Lung (tissue), 12 donors: ENCODE measurements around the gene ZNF586. TPM values are rescaled to one million over a fixed set of nuclear protein-coding genes. Genes with fewer than 3 reads are reported as not detected.
A peak's percentile ranks its signal among the peaks of the same experiment; 100 is the strongest.

ENCODE experiments used
- ATAC-seq: fragments of 200-7000 bp; cut with Tn5 transposase; one replicate; pipeline ENCODE4 v1.9.1; 2020; ENCODE audit warnings: moderate number of reproducible peaks; ENCODE audit not compliant: insufficient read depth, low FRiP score
- DNase-seq, 3 donors: peaks; one replicate each; pipeline ENCODE4 v3.0.0-alpha.2; 2013 to 2017
- H3K27ac ChIP-seq, 2 donors: one replicate each; pipeline ENCODE4 v1.5.1; 2013; ENCODE audit warnings: mild to moderate bottlenecking in 2 of 2, moderate library complexity in 2 of 2, control low read depth in 1 of 2, inconsistent platforms in 1 of 2, low read depth in 1 of 2, low read length in 1 of 2
- H3K27me3 ChIP-seq, 3 donors: one replicate each; pipeline ENCODE4 v1.5.1; 2013; ENCODE audit warnings: low read length in 2 of 3; ENCODE audit not compliant: control insufficient read depth in 3 of 3, insufficient read depth in 3 of 3
- H3K36me3 ChIP-seq, 4 donors: one replicate each; pipeline ENCODE4 v1.5.1; 2013; ENCODE audit warnings: low read length in 4 of 4, mild to moderate bottlenecking in 1 of 4, moderate library complexity in 1 of 4; ENCODE audit not compliant: control insufficient read depth in 4 of 4, insufficient read depth in 4 of 4
- H3K4me1 ChIP-seq, 5 donors: one replicate each; pipeline ENCODE4 v1.5.1; 2013; ENCODE audit warnings: low read length in 5 of 5, mild to moderate bottlenecking in 2 of 5, moderate library complexity in 1 of 5; ENCODE audit not compliant: control insufficient read depth in 5 of 5, insufficient read depth in 5 of 5
- H3K4me3 ChIP-seq: one replicate; pipeline ENCODE4 v1.5.1; 2013; ENCODE audit warnings: mild to moderate bottlenecking, control low read depth, moderate library complexity
- H3K9ac ChIP-seq, 2 donors: one replicate each; pipeline ENCODE4 v1.5.1; 2013; ENCODE audit warnings: low read length in 2 of 2, control low read depth in 1 of 2; ENCODE audit not compliant: insufficient read depth in 1 of 2
- H3K9me3 ChIP-seq, 4 donors: one replicate each; pipeline ENCODE4 v1.5.1; 2013; ENCODE audit warnings: low read length in 3 of 4, mild to moderate bottlenecking in 1 of 4, moderate library complexity in 1 of 4; ENCODE audit not compliant: control insufficient read depth in 4 of 4, insufficient read depth in 3 of 4
- CTCF ChIP-seq: IDR thresholded peaks from 2 replicates; pipeline ENCODE4 v1.5.1; 2012; ENCODE audit warnings: mild to moderate bottlenecking; ENCODE audit errors: control extremely low read depth, extremely low read depth
- WGBS, 2 donors: extraction: QIAGEN DNeasy Blood & Tissue Kit; methylation state at CpG; one replicate each; pipeline ENCODE4 v1.1.7; 2013; 5-methylcytosine and 5-hydroxymethylcytosine counted together
- polyA plus RNA-seq, 2 donors: library from polyadenylated mRNA; stranded (reverse); fragments of 200-250 nt; gene quantifications; one replicate each; pipeline ENCODE4 v1.2.1, GENCODE V29; 2013
- total RNA-seq, 2 donors: library from RNA; depleted of rRNA in 1 of 2; stranded (reverse); fragments of >200 nt in 1 of 2; gene quantifications; one replicate each; pipeline ENCODE4 v1.2.1, GENCODE V29; 2014 to 2021
- donor health status: control.
- donor health status: control.
- donor health status: Bipolar disorder and iron deficiency.
- donor health status: healthy.
- donor health status: DM: yes; HTN: yes; CAD: no.

ZNF586 gene
- total and polyA plus RNA-seq, 4 donors: 4.8 to 48.1 (median 11.1) TPM

GRCh38 chr19:57759096-57759495 is 10.4 kb upstream of the ZNF586 start:
- Histone ChIP-seq H3K4me3 (no peak overlapping the region), H3K36me3 (peaks cover 29 to 76% (median 51%) of the 10 kb centered on the region in 4 donors), H3K9me3 (peaks cover 0 to 35% (median 14%) of the 10 kb centered on the region in 4 donors), H3K4me1 (no peaks in the 10 kb centered on the region), H3K27me3 (no peaks in the 10 kb centered on the region), H3K27ac (no peak overlapping the region), H3K9ac (no peak overlapping the region)
- no peak for TF ChIP-seq CTCF
- DNase-seq: peak in 2 of 3 donors; percentile 15 to 22
- 94 to 96% methylated on average over 2 of the region's 2 CpGs for WGBS, 2 donors
- ATAC-seq: no peak

GRCh38 chr19:57771417-57771816 is 1.9 kb downstream of the ZNF586 start:
- WGBS, 2 donors: 92 to 94% methylated on average over 4 of the region's 4 CpGs
- H3K9me3 ChIP-seq: peaks cover 0 to 44% (median 10%) of the 10 kb centered on the region in 4 donors
- H3K9ac ChIP-seq: no peak overlapping the region
- no peak overlapping the region for H3K4me3 ChIP-seq
- ATAC-seq (no peak), DNase-seq (no peak)
- H3K27ac ChIP-seq: no peak overlapping the region
- H3K36me3 ChIP-seq: peaks cover 16 to 49% (median 27%) of the 10 kb centered on the region in 4 donors
- TF ChIP-seq CTCF: no peak
- peaks cover 3 to 13% (median 7%) of the 10 kb centered on the region in 5 donors for H3K4me1 ChIP-seq
- H3K27me3 ChIP-seq: no peaks in the 10 kb centered on the region

GRCh38 chr19:57773488-57773887 is 4.0 kb downstream of the ZNF586 start:
- ATAC-seq (no peak), DNase-seq (no peak)
- H3K36me3 ChIP-seq: peaks cover 32 to 70% (median 46%) of the 10 kb centered on the region in 4 donors
- no peaks in the 10 kb centered on the region for H3K27me3 ChIP-seq
- H3K9ac ChIP-seq: no peak overlapping the region
- TF ChIP-seq CTCF: no peak
- 98 to 100% methylated on average over 3 of the region's 3 CpGs for WGBS, 2 donors
- peaks cover 3 to 13% (median 7%) of the 10 kb centered on the region in 5 donors for H3K4me1 ChIP-seq
- H3K27ac ChIP-seq: no peak overlapping the region
- peaks cover 3 to 55% (median 22%) of the 10 kb centered on the region in 4 donors for H3K9me3 ChIP-seq
- H3K4me3 ChIP-seq: no peak overlapping the region

GRCh38 chr19:57776764-57777296 is 7.4 kb downstream of the ZNF586 start:
- Histone ChIP-seq H3K27me3 (no peaks in the 10 kb centered on the region), H3K9ac (no peak overlapping the region), H3K36me3 (peaks cover 46 to 91% (median 72%) of the 10 kb centered on the region in 4 donors), H3K4me3 (no peak overlapping the region), H3K27ac (no peak overlapping the region), H3K4me1 (peaks cover 0 to 6% (median 0%) of the 10 kb centered on the region in 5 donors), H3K9me3 (peaks cover 14 to 49% (median 49%) of the 10 kb centered on the region in 4 donors)
- DNase-seq (no peak), ATAC-seq (no peak)
- TF ChIP-seq CTCF: no peak
- whole genome bisulfite sequencing, 2 donors: 79 to 89% methylated on average over 6 of the region's 6 CpGs
